Uterus (tissue), 4 donors: ENCODE results near the gene ZNF516. TPM values are rescaled to one million over a fixed set of nuclear protein-coding genes. Genes with fewer than 3 reads are reported as not detected.

Experiments
- DNase-seq, 2 donors: peaks; one replicate each; pipeline ENCODE4 v3.0.0-alpha.2; 2019 to 2020
- H3K27ac ChIP-seq, 2 donors: fragments of 200-600 bp; sonication (generic); 1 replicate in 1 of 2; 2 replicates in 1 of 2; pipeline ENCODE4 v1.5.1; 2016 to 2018
- H3K27me3 ChIP-seq, 2 donors: fragments of 200-600 bp; sonication (generic); one replicate each; pipeline ENCODE4 v1.5.1; 2018 to 2019; ENCODE audit warnings: control low read depth in 1 of 2
- H3K36me3 ChIP-seq, 2 donors: fragments of 200-600 bp; sonication (generic); one replicate each; pipeline ENCODE4 v1.5.1; 2019; ENCODE audit warnings: control low read depth in 1 of 2
- H3K4me1 ChIP-seq, 2 donors: fragments of 200-600 bp; sonication (generic); one replicate each; pipeline ENCODE4 v1.5.1; 2018 to 2019; ENCODE audit warnings: control low read depth in 1 of 2
- H3K4me3 ChIP-seq, 2 donors: fragments of 200-600 bp; sonication (generic); 1 replicate in 1 of 2; 2 replicates in 1 of 2; pipeline ENCODE4 v1.5.1; 2018 to 2019; ENCODE audit warnings: mild to moderate bottlenecking in 1 of 2
- H3K9me3 ChIP-seq, 2 donors: fragments of 200-600 bp; sonication (generic); one replicate each; pipeline ENCODE4 v1.5.1; 2019; ENCODE audit warnings: control low read depth in 1 of 2
- CTCF ChIP-seq, 4 experiments: fragments of 200-600 bp in 2 of 4; fragments of 450-650 bp in 2 of 4; sonication (generic) in 2 of 4; IDR thresholded peaks; one replicate each; pipeline ENCODE4 v1.5.1; 2016 to 2019; ENCODE audit warnings: antibody characterized with exemption in 4 of 4, mild to moderate bottlenecking in 2 of 4, moderate library complexity in 1 of 4
- POLR2A ChIP-seq, 2 donors: fragments of 450-650 bp; IDR thresholded peaks; one replicate each; pipeline ENCODE4 v1.6.1; 2016; ENCODE audit warnings: antibody characterized with exemption in 2 of 2, mild to moderate bottlenecking in 1 of 2, moderate library complexity in 1 of 2
- intact Hi-C: fragments of 100-400 bp; cut with DNase I; formaldehyde crosslinking; loops from one replicate; pipeline ENCODE4 v1.15.1; 2023; ENCODE audit warnings: low total_unique reads
- total RNA-seq, 4 donors: library from RNA; depleted of rRNA in 3 of 4; stranded (reverse); fragments of >200 nt in 3 of 4; gene quantifications; one replicate each; pipeline versions ENCODE4 v1.1.0 to v1.2.4, GENCODE V29; 2014 to 2023
- donor health status: DM: yes; HTN: yes; CAD: no.

The ZNF516 gene
- total RNA-seq, 4 donors from 2014 or later: 29.4 to 177 (median 65.7) TPM

- H3K4me1 ChIP-seq: peaks cover 0 to 6% of the 10 kb centered on the region in 2 donors
- TF ChIP-seq CTCF (IDR thresholded peaks at IDR 0.05) (no peak), POLR2A (IDR thresholded peaks at IDR 0.05) (peak in 1 of 2 donors; percentile 41)
- no peaks in the 10 kb centered on the region for H3K27me3 ChIP-seq
- H3K4me3 ChIP-seq: peak overlapping the region; percentile 60 to 83
- peak overlapping the region; percentile 94 to 97 for H3K27ac ChIP-seq
- peak; percentile 54 to 70 for DNase-seq
- H3K9me3 ChIP-seq: no peaks in the 10 kb centered on the region
- intact Hi-C loops: loop anchor here (5.0 kb wide), 1 partner anchor 196 kb away; no protein-coding TSS in a partner anchor
- H3K36me3 ChIP-seq: no peaks in the 10 kb centered on the region
These were observed 4.2 kb downstream of the ZNF516 start for GRCh38 chr18:76490670-76491472.

- peak overlapping the region; percentile 94 to 97 for H3K27ac ChIP-seq
- H3K9me3 ChIP-seq: no peaks in the 10 kb centered on the region
- H3K4me3 ChIP-seq: peak overlapping the region; percentile 60 to 83
- intact Hi-C loops: loop anchor here (5.0 kb wide), 1 partner anchor 197 kb away; no protein-coding TSS in a partner anchor
- DNase-seq: no peak
- peaks cover 0 to 6% of the 10 kb centered on the region in 2 donors for H3K4me1 ChIP-seq
- H3K36me3 ChIP-seq: no peaks in the 10 kb centered on the region
- no peaks in the 10 kb centered on the region for H3K27me3 ChIP-seq
- TF ChIP-seq POLR2A (IDR thresholded peaks at IDR 0.05) (no peak), CTCF (IDR thresholded peaks at IDR 0.05) (no peak)
These were observed 5.0 kb downstream of the ZNF516 start for GRCh38 chr18:76490033-76490432.

DNA sequence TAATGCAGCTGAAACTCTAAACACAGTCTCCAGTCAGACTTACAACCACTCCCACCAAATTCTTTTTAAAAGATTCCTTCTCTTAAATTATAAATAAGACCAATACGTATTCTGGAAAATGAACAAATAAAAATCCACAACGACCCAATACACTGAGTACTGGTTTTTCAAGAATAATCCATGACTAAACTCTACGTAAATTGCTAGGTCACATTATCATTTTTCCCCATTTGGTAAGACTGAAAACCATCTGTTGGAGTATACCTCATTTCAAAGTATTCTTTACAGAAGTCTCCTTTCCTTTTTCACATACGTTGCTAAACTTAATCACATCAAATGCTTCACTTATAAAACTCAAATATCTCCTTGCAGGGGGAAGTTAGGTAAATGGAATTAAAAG is 6.0 kb downstream of the ZNF516 start:
- TF ChIP-seq CTCF (IDR thresholded peaks at IDR 0.05) (no peak), POLR2A (IDR thresholded peaks at IDR 0.05) (no peak)
- Histone ChIP-seq H3K9me3 (no peaks in the 10 kb centered on the region), H3K4me3 (peak overlapping the region in 1 of 2 donors; percentile 10), H3K27ac (peak overlapping the region; percentile 94 to 97), H3K4me1 (peaks cover 0 to 6% of the 10 kb centered on the region in 2 donors), H3K27me3 (no peaks in the 10 kb centered on the region), H3K36me3 (no peaks in the 10 kb centered on the region)
- DNase-seq: no peak
- intact Hi-C loops: no loop called here

DNA sequence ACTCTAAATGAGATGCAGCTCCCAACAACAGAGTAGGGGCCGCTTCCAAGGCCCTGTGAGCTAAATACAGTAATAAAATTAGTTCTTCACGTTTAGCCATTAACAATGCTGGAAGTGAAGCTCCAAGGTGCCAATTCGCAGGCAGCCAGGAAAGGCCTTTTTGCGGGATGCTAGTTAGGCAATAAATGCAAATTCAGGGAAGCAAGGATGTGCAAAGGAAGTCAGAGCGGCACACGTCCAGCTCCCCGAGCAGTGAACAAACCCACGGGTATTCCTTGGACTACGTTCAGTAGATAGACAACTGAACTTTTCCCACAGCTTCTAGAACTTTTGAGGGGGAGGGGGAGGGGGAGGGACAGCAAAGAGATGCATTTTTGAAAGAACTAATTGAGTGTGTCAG is 6.9 kb downstream of the ZNF516 start:
- Histone ChIP-seq H3K27ac (peak overlapping the region; percentile 94 to 97), H3K27me3 (no peaks in the 10 kb centered on the region), H3K9me3 (no peaks in the 10 kb centered on the region), H3K4me3 (peak overlapping the region in 1 of 2 donors; percentile 10), H3K36me3 (no peaks in the 10 kb centered on the region), H3K4me1 (peaks cover 6% of the 10 kb centered on the region in 2 donors)
- intact Hi-C loops: no loop called here
- TF ChIP-seq CTCF (IDR thresholded peaks at IDR 0.05) (no peak), POLR2A (IDR thresholded peaks at IDR 0.05) (no peak)
- peak in 1 of 2 donors; percentile 43 for DNase-seq

DNA sequence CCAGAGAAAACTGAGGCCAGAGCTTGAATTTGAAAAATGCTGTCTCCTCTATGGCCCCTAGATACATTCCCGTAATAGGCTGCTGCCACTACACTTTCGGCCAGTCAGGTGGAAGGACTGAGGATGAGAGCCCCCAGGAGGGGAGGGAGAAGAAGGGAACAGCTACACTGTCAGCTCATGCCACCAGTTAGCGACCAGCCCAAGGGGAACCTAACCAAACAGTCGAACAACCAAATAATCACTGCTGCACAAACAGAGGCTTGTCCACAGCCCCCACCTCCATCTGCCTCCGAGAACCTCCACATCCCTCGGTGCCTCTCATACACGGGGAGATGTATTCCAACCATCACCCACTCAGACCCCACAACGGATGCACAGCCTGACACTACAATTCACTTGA is 7.3 kb downstream of the ZNF516 start:
- H3K27me3 ChIP-seq: no peaks in the 10 kb centered on the region
- peak overlapping the region in 1 of 2 donors; percentile 10 for H3K4me3 ChIP-seq
- intact Hi-C loops: no loop called here
- no peak for TF ChIP-seq CTCF (IDR thresholded peaks at IDR 0.05)
- TF ChIP-seq POLR2A (IDR thresholded peaks at IDR 0.05): no peak
- no peaks in the 10 kb centered on the region for H3K36me3 ChIP-seq
- H3K4me1 ChIP-seq: peaks cover 6% of the 10 kb centered on the region in 2 donors
- no peaks in the 10 kb centered on the region for H3K9me3 ChIP-seq
- no peak for DNase-seq
- H3K27ac ChIP-seq: peak overlapping the region; percentile 94 to 97
